Cardiac muscle cell (in vitro differentiated cells and primary cell): ENCODE measurements around the gene MBNL2. TPM values are rescaled to one million over a fixed set of nuclear protein-coding genes. Genes with fewer than 3 reads are reported as not detected.

Source experiments
- DNase-seq, 2 donors: peaks; one replicate each; pipeline versions ENCODE4 v3.0.0 to v3.0.0-alpha.2; 2010 to 2017; ENCODE audit warnings: low read depth in 1 of 2, low spot score in 1 of 2
- H3K27ac ChIP-seq: fragments of 200-600 bp; sonication (generic); 2 replicates; pipeline ENCODE4 v1.5.1; 2016
- H3K27me3 ChIP-seq: fragments of 200-600 bp; sonication (generic); 2 replicates; pipeline ENCODE4 v1.6.0; 2016; ENCODE audit warnings: control low read depth
- H3K36me3 ChIP-seq: fragments of 200-600 bp; sonication (generic); 2 replicates; pipeline ENCODE4 v1.5.1; 2016; ENCODE audit warnings: control low read depth
- H3K4me1 ChIP-seq: fragments of 200-600 bp; sonication (generic); 2 replicates; pipeline ENCODE4 v1.8.1; 2017; ENCODE audit warnings: low read depth, mild to moderate bottlenecking, mixed run types
- H3K4me3 ChIP-seq: fragments of 200-600 bp; sonication (generic); 2 replicates; pipeline ENCODE4 v1.5.1; 2016; ENCODE audit warnings: mild to moderate bottlenecking
- H3K9me3 ChIP-seq: fragments of 200-600 bp; sonication (generic); 2 replicates; pipeline ENCODE4 v1.5.1; 2017; ENCODE audit warnings: low read depth, mild to moderate bottlenecking, control low read depth
- CTCF ChIP-seq: IDR thresholded peaks from 2 replicates; pipeline ENCODE4 v1.5.1; 2012; ENCODE audit warnings: low read depth, mild to moderate bottlenecking, low read length
- polyA plus RNA-seq: library from polyadenylated mRNA; unstranded; fragments of >200 nt; fragmentation: Nextera tagmentation; extraction: Ambion mirVana; gene quantifications from 2 replicates; pipeline ENCODE4 v1.2.1, GENCODE V29; 2016
- total RNA-seq: library from RNA; depleted of rRNA; stranded (reverse); fragments of >200 nt; gene quantifications from 2 replicates; pipeline ENCODE4 v1.2.3, GENCODE V29; 2016

The MBNL2 gene
- total and polyA plus RNA-seq, 2 experiments from 2014 or later: 15.2 to 27.8 TPM

GRCh38 chr13:97249796-97250495, 27.8 kb downstream of the MBNL2 start:
- H3K36me3 ChIP-seq: no peaks in the 10 kb centered on the region
- no peak for DNase-seq
- H3K4me1 ChIP-seq: peaks cover 1% of the 10 kb centered on the region
- no peaks in the 10 kb centered on the region for H3K9me3 ChIP-seq
- H3K27ac ChIP-seq: no peak overlapping the region
- TF ChIP-seq CTCF: no peak
- no peaks in the 10 kb centered on the region for H3K27me3 ChIP-seq
- no peak overlapping the region for H3K4me3 ChIP-seq

GRCh38 chr13:97250560-97250959, 28.4 kb downstream of the MBNL2 start:
- H3K4me1 ChIP-seq: no peaks in the 10 kb centered on the region
- no peak overlapping the region for H3K4me3 ChIP-seq
- no peak for DNase-seq
- H3K36me3 ChIP-seq: no peaks in the 10 kb centered on the region
- H3K27ac ChIP-seq: no peak overlapping the region
- no peaks in the 10 kb centered on the region for H3K9me3 ChIP-seq
- TF ChIP-seq CTCF: no peak
- no peaks in the 10 kb centered on the region for H3K27me3 ChIP-seq

- no peaks in the 10 kb centered on the region for H3K9me3 ChIP-seq
- no peaks in the 10 kb centered on the region for H3K36me3 ChIP-seq
- TF ChIP-seq CTCF: no peak
- no peak overlapping the region for H3K27ac ChIP-seq
- H3K4me1 ChIP-seq: no peaks in the 10 kb centered on the region
- H3K4me3 ChIP-seq: no peak overlapping the region
- no peak for DNase-seq
- H3K27me3 ChIP-seq: no peaks in the 10 kb centered on the region
Measured at GRCh38 chr13:97252735-97253134, 30.6 kb downstream of the MBNL2 start.

- TF ChIP-seq CTCF: no peak
- Histone ChIP-seq H3K36me3 (no peaks in the 10 kb centered on the region), H3K9me3 (no peaks in the 10 kb centered on the region), H3K27me3 (no peaks in the 10 kb centered on the region), H3K27ac (no peak overlapping the region), H3K4me3 (no peak overlapping the region), H3K4me1 (no peaks in the 10 kb centered on the region)
- no peak for DNase-seq
Measured at GRCh38 chr13:97253581-97254293, 31.6 kb downstream of the MBNL2 start.

GRCh38 chr13:97254816-97255215, 32.7 kb downstream of the MBNL2 start:
- Histone ChIP-seq H3K27me3 (no peaks in the 10 kb centered on the region), H3K27ac (no peak overlapping the region), H3K36me3 (no peaks in the 10 kb centered on the region), H3K9me3 (no peaks in the 10 kb centered on the region), H3K4me3 (no peak overlapping the region), H3K4me1 (peaks cover 9% of the 10 kb centered on the region)
- no peak for TF ChIP-seq CTCF
- DNase-seq: no peak
